Muscle layer of colon (tissue), 2 donors: Measurements from ENCODE around the gene DNAJC2.

Experiments
- H3K27ac ChIP-seq: one replicate; pipeline ENCODE4 v1.7.0; 2013; ENCODE audit warnings: low read depth, mild to moderate bottlenecking, low read length, moderate library complexity
- H3K27me3 ChIP-seq, 2 donors: one replicate each; pipeline ENCODE4 v1.7.0; 2013; ENCODE audit warnings: low read length in 2 of 2, mild to moderate bottlenecking in 2 of 2; ENCODE audit not compliant: insufficient read depth in 2 of 2, control insufficient read depth in 1 of 2
- H3K36me3 ChIP-seq: one replicate; pipeline ENCODE4 v1.7.0; 2013; ENCODE audit warnings: mild to moderate bottlenecking, low read length; ENCODE audit not compliant: insufficient read depth
- H3K4me1 ChIP-seq: one replicate; pipeline ENCODE4 v1.7.0; 2013; ENCODE audit warnings: mild to moderate bottlenecking, low read length; ENCODE audit not compliant: insufficient read depth
- H3K4me3 ChIP-seq, 2 donors: one replicate each; pipeline ENCODE4 v1.7.0; 2013; ENCODE audit warnings: low read length in 2 of 2, low read depth in 1 of 2, mild to moderate bottlenecking in 1 of 2, moderate library complexity in 1 of 2
- H3K9ac ChIP-seq: one replicate; pipeline ENCODE4 v1.7.0; 2013; ENCODE audit warnings: low read length
- H3K9me3 ChIP-seq: one replicate; pipeline ENCODE4 v1.7.0; 2013; ENCODE audit warnings: mild to moderate bottlenecking, low read length
- donor health status: abdominal sarcoma.
- donor health status: Adenocarcinoma of cecum.

DNAJC2 gene

DNA sequence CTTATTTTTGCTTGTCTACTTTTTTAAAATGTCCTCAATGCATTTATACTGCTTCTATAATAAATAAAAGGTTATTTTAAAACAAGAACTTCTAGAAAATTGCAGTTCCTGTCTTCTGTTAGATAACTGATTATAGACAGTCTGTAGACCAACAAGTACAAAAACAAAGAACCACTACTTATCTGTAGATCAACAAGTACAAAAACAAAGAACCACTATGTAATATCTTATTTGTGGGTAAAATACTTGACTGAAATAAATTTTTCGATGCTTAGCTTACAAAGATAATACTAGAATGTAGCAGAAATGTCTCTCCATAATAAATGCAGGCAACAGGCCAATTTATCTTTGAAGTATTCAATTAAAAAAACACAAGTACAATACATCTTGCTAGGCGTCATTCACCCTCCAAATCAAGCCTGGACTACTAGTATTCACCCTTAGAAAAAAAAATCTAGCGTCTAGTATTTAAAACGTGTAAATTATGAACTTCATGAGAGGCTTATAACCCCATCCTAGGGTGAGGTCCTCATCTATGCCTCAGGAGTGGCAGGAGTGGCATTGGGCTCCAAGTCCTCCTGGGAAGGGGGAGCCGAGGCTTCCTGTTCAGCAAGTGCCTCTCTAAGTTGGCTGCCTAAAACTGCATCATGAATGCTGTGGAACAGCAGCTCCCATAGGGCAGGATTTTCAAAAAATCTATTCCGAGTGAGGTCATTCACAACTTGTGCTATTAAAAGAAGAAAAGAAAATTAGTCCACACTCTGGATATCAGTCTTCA, 29.5 kb upstream of the DNAJC2 start:
- no peaks in the 10 kb centered on the region for H3K9me3 ChIP-seq
- no peak overlapping the region for H3K9ac ChIP-seq
- H3K4me1 ChIP-seq, result no peaks in the 10 kb centered on the region
- H3K27ac ChIP-seq, result no peak overlapping the region
- H3K36me3 ChIP-seq, result peaks cover 3% of the 10 kb centered on the region
- H3K4me3 ChIP-seq, result no peak overlapping the region
- no peaks in the 10 kb centered on the region for H3K27me3 ChIP-seq

DNA sequence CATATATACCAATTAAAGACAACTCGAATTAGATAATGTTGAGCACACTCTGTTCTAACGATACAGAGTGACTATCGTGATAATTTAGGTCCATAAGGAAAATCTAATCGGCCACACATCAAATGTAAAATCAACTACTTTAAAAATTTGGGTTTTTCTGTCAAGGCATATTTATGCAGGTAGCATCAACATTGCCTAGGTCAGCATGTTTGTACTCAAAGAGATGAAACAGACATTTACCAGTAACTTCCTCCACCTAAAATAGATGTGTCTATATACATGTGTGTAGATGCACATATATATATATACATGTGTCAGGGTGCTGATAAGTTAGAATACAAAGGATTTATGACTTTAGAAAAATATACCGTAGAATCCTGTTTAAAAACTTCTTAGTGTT, 24.9 kb upstream of the DNAJC2 start:
- Histone ChIP-seq H3K4me1 (no peaks in the 10 kb centered on the region), H3K9me3 (no peaks in the 10 kb centered on the region), H3K4me3 (no peak overlapping the region), H3K27ac (no peak overlapping the region), H3K9ac (no peak overlapping the region), H3K36me3 (peaks cover 42% of the 10 kb centered on the region), H3K27me3 (no peaks in the 10 kb centered on the region)

GRCh38 chr7:103349805-103350204, 5.2 kb upstream of the DNAJC2 start:
- no peak overlapping the region for H3K9ac ChIP-seq
- H3K36me3 ChIP-seq, result peaks cover 16% of the 10 kb centered on the region
- no peak overlapping the region for H3K27ac ChIP-seq
- peaks cover 24% of the 10 kb centered on the region for H3K4me1 ChIP-seq
- no peak overlapping the region for H3K4me3 ChIP-seq
- no peaks in the 10 kb centered on the region for H3K9me3 ChIP-seq
- no peaks in the 10 kb centered on the region for H3K27me3 ChIP-seq

DNA sequence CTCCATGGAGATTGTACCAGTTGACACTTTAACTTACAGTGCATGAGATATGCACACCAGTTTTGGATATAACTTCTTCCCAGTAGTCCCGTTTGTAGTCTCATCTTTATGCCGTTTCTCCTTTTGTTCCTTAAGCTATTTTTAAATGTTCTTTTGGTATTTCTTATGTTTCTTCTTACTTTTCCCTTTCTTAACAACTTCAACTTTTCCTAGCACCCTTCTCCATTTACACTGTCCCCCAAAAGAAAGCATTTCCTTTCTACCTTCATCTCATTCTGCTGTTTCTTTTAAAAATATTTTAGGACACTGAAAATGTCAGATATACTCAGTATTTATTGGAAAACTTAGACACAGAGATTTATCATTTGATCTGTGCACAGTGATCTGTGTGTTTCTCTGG, 4.4 kb upstream of the DNAJC2 start:
- H3K4me3 ChIP-seq, result no peak overlapping the region
- H3K36me3 ChIP-seq, result peaks cover 9% of the 10 kb centered on the region
- H3K4me1 ChIP-seq, result peaks cover 24% of the 10 kb centered on the region
- no peaks in the 10 kb centered on the region for H3K9me3 ChIP-seq
- H3K27ac ChIP-seq, result no peak overlapping the region
- no peaks in the 10 kb centered on the region for H3K27me3 ChIP-seq
- H3K9ac ChIP-seq, result peak overlapping the region; percentile 88

DNA sequence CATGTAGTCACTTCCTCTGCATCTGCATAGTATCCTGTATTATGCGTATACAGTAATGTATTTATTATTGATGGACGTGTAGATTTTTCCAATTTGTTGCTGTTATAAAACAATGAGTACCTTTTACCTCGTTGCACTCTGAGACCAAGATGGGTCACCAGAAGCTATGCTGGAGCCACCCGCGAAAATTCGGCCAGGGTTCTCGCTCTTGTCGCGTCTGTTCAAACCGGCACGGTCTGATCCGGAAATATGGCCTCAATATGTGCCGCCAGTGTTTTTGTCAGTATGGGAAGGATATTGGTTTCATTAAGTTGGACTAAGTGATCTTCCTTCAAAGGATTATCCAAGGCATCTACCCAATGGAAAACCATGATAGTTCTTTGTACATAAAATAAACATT, 3.9 kb upstream of the DNAJC2 start:
- peak overlapping the region; percentile 88 for H3K9ac ChIP-seq
- no peak overlapping the region for H3K27ac ChIP-seq
- no peaks in the 10 kb centered on the region for H3K27me3 ChIP-seq
- peaks cover 27% of the 10 kb centered on the region for H3K4me1 ChIP-seq
- peak overlapping the region; percentile 59 to 79 for H3K4me3 ChIP-seq
- H3K36me3 ChIP-seq, result peaks cover 9% of the 10 kb centered on the region
- no peaks in the 10 kb centered on the region for H3K9me3 ChIP-seq

DNA sequence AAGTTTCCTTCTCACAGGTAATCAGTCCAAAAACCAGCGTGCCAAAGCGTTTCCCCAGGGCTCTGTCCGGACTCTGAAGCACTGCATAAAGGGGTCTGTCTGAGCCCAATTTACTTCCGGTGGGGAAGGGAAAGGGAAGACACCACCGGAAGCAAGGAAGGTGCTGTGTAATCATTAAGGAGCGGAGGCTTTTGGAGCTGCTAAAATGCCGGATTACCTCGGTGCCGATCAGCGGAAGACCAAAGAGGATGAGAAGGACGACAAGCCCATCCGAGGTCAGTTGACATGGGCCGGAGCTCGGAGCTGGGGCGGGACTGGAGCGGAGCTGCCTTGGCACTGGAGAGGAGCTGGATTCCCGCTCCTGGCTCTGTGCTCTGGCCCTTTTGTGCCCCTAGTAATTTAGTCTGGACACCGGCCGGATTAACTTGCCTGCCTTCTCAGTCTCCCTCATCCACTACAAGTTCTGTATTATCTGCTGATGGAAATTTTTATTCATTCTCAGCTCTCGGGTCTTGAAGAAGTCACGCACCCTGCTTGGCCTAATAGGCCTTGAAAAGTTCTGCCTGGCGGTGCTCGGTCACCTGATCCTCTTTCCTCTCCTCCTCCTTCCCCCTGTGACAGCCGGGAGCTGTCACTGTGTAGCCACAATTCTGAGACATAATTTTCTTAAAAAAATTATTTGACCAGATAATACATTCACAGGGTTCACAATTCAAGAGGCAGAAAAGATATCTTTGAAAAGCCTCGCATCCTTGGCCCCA, 3.1 kb upstream of the DNAJC2 start, which contains the start of gene PSMC2:
Gene PSMC2 (plus strand): TSS at position 137 of the 761 bp plus-strand sequence. CDS start 69 bp downstream, at position 206.
- Histone ChIP-seq H3K9ac (peak within 1 kb of the TSS; percentile 88), H3K4me3 (peak within 1 kb of the TSS; percentile 59 to 79), H3K9me3 (no peaks in the 10 kb centered on the region), H3K4me1 (peaks cover 32% of the 10 kb centered on the region), H3K27me3 (no peaks in the 10 kb centered on the region), H3K27ac (peak within 1 kb of the TSS; percentile 82), H3K36me3 (peaks cover 3% of the 10 kb centered on the region)

GRCh38 chr7:103346396-103346795, 1.8 kb upstream of the DNAJC2 start:
- H3K27me3 ChIP-seq, result no peaks in the 10 kb centered on the region
- H3K36me3 ChIP-seq, result peaks cover 3% of the 10 kb centered on the region
- H3K27ac ChIP-seq, result no peak overlapping the region
- peaks cover 32% of the 10 kb centered on the region for H3K4me1 ChIP-seq
- no peak overlapping the region for H3K4me3 ChIP-seq
- H3K9ac ChIP-seq, result no peak overlapping the region
- H3K9me3 ChIP-seq, result no peaks in the 10 kb centered on the region

DNA sequence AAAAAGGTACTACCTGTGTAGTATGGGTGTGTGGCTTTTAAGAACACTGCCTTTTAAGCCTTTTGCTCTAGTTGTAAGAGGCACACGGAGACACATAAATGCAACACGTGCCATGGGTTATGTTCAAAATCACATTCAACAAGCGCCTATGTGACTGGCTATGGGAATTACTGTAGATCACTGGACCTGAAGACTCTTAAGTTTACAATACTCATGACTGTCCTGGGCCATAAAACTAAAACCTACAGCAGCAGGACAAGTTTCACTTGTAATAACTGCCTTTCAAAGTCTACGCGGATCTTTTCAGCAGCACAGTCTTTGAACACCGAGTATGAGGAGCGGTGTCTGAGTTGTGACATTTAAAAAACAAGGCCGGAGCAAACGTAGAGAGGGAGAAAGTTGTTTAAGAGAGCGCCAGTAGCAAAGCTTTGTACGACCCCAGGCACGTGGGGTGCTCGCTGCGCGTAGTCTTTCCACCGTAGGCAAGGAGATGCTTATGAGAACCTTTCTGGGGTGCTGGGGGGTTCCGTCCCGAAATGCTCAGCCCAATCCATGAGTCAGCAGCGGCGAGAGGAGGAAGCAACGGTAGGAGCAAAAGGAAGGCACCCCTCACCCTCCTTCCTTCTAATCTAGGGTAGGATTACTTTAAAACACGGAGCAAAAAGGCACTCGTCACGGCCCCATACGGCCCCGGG, 662 bp downstream of the DNAJC2 start:
- peaks cover 15% of the 10 kb centered on the region for H3K36me3 ChIP-seq
- H3K9me3 ChIP-seq, result no peaks in the 10 kb centered on the region
- peak overlapping the region; percentile 90 to 91 for H3K4me3 ChIP-seq
- H3K4me1 ChIP-seq, result peaks cover 20% of the 10 kb centered on the region
- H3K9ac ChIP-seq, result peak overlapping the region; percentile 84
- peak overlapping the region; percentile 98 for H3K27ac ChIP-seq
- H3K27me3 ChIP-seq, result no peaks in the 10 kb centered on the region

- peak overlapping the region; percentile 98 for H3K27ac ChIP-seq
- no peak overlapping the region for H3K9ac ChIP-seq
- peaks cover 16% of the 10 kb centered on the region for H3K36me3 ChIP-seq
- no peaks in the 10 kb centered on the region for H3K27me3 ChIP-seq
- H3K4me1 ChIP-seq, result peaks cover 14% of the 10 kb centered on the region
- peak overlapping the region; percentile 90 to 91 for H3K4me3 ChIP-seq
- no peaks in the 10 kb centered on the region for H3K9me3 ChIP-seq
Measured at GRCh38 chr7:103343332-103343731, 1.2 kb downstream of the DNAJC2 start.

GRCh38 chr7:103341466-103341865, 3.1 kb downstream of the DNAJC2 start:
- Histone ChIP-seq H3K36me3 (peaks cover 30% of the 10 kb centered on the region), H3K9me3 (no peaks in the 10 kb centered on the region), H3K27me3 (no peaks in the 10 kb centered on the region), H3K27ac (no peak overlapping the region), H3K9ac (no peak overlapping the region), H3K4me1 (peaks cover 9% of the 10 kb centered on the region), H3K4me3 (no peak overlapping the region)

- no peak overlapping the region for H3K27ac ChIP-seq
- H3K4me1 ChIP-seq, result peaks cover 9% of the 10 kb centered on the region
- peaks cover 38% of the 10 kb centered on the region for H3K36me3 ChIP-seq
- no peaks in the 10 kb centered on the region for H3K9me3 ChIP-seq
- H3K27me3 ChIP-seq, result no peaks in the 10 kb centered on the region
- H3K4me3 ChIP-seq, result no peak overlapping the region
- no peak overlapping the region for H3K9ac ChIP-seq
Measured at GRCh38 chr7:103338864-103339263, 5.7 kb downstream of the DNAJC2 start.
